ENCODE results near the gene ARID1A. TPM values are rescaled to one million over a fixed set of nuclear protein-coding genes. Genes with fewer than 3 reads are reported as not detected.

The ARID1A gene
- total and polyA plus RNA-seq, 2 experiments from 2014 or later, result 8.2 to 13.4 TPM

DNA sequence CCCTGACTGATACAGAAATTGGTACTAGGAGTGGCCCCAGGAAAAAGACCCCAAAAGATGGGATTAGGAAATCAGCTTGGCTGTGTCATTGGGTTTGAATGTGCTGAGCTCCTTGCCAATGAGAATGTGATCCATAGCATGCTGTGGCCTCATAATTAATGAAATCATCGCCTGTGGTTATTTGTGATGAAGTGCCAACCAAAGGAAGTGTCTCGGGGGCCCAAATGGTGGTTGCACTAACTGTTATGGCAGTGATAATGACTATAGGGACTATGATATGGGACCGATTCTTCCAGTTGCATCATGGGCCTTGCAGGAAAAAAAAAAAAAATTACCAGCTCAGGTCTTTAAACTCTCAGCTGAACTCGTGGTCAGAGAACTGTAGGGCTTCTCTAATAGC is 115.2 kb downstream of the ARID1A start:
- no peaks in the 10 kb centered on the region for H4K20me1 ChIP-seq (ENCODE audit: insufficient read depth)
- no peaks in the 10 kb centered on the region for H3K36me3 ChIP-seq (ENCODE audit: low read depth)
- no peaks in the 10 kb centered on the region for H3F3A ChIP-seq (ENCODE audit: insufficient read depth)
- TF ChIP-seq EZH2phosphoT487 (IDR thresholded peaks at IDR 0.05; ENCODE audit: insufficient read depth, low read depth) (no peak), EZH2 (IDR thresholded peaks at IDR 0.05; ENCODE audit: insufficient read depth, poor library complexity, severe bottlenecking) (no peak)
- in situ Hi-C loops (cut with MboI), result no loop called here
- no peak overlapping the region for H3K4me2 ChIP-seq (ENCODE audit: unreplicated experiment)
- no peak for DNase-seq
- no peaks in the 10 kb centered on the region for H3K27me3 ChIP-seq (replicated peaks; ENCODE audit: insufficient read depth)
- H3K27ac ChIP-seq, result no peak overlapping the region
- 44 to 57% methylated on average over 4 of the region's 4 CpGs for WGBS, 2 experiments (ENCODE audit: low coverage in 1 of 2, low lambda C conversion rate in 2 of 2, missing lambda C conversion rate in 2 of 2)
- H3K9me2 ChIP-seq (ENCODE audit: insufficient read depth), result no peaks in the 10 kb centered on the region
- no peak overlapping the region for H2AFZ ChIP-seq
- H3K9me3 ChIP-seq (ENCODE audit: low read depth), result no peaks in the 10 kb centered on the region
- H3K4me1 ChIP-seq (ENCODE audit: insufficient read depth), result no peaks in the 10 kb centered on the region
- H3K4me3 ChIP-seq, result no peak overlapping the region
- H3K9ac ChIP-seq, result no peak overlapping the region
- H3K79me2 ChIP-seq (ENCODE audit: insufficient read depth), result no peaks in the 10 kb centered on the region

DNA sequence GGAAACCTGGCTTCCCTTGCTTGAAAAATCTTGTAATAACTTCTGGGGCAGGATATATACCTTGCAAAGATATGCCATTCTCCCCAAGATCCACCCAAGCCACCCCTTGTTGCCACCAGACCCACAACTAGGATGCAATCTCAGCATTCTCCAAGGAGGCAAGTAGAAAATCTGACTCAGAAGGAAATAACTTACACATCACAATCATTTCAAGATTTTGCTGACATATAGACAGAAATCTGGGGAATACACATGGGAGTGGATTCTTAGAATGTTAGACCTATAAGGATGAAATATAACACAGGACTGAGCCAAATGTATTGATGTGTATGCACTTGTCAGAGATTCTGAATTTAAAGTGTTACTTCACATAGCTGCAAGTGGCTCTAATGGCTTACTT is 115.9 kb downstream of the ARID1A start:
- no peak for DNase-seq
- Histone ChIP-seq H3K4me1 (ENCODE audit: insufficient read depth) (no peaks in the 10 kb centered on the region), H3K9ac (no peak overlapping the region), H3K4me3 (no peak overlapping the region), H4K20me1 (ENCODE audit: insufficient read depth) (no peaks in the 10 kb centered on the region), H3K27ac (no peak overlapping the region), H3K36me3 (ENCODE audit: low read depth) (no peaks in the 10 kb centered on the region), H2AFZ (no peak overlapping the region), H3K4me2 (ENCODE audit: unreplicated experiment) (no peak overlapping the region), H3K9me2 (ENCODE audit: insufficient read depth) (no peaks in the 10 kb centered on the region), H3K9me3 (ENCODE audit: low read depth) (no peaks in the 10 kb centered on the region), H3K79me2 (ENCODE audit: insufficient read depth) (no peaks in the 10 kb centered on the region), H3K27me3 (replicated peaks; ENCODE audit: insufficient read depth) (no peaks in the 10 kb centered on the region), H3F3A (ENCODE audit: insufficient read depth) (no peaks in the 10 kb centered on the region)
- TF ChIP-seq EZH2 (IDR thresholded peaks at IDR 0.05; ENCODE audit: insufficient read depth, poor library complexity, severe bottlenecking), result no peak
- TF ChIP-seq EZH2phosphoT487 (IDR thresholded peaks at IDR 0.05; ENCODE audit: insufficient read depth, low read depth), result no peak
- in situ Hi-C loops (cut with MboI), result no loop called here

GRCh38 chr1:26814377-26814776 is 118.6 kb downstream of the ARID1A start:
- H4K20me1 ChIP-seq (ENCODE audit: insufficient read depth), result no peaks in the 10 kb centered on the region
- no peaks in the 10 kb centered on the region for H3K79me2 ChIP-seq (ENCODE audit: insufficient read depth)
- no peaks in the 10 kb centered on the region for H3K9me2 ChIP-seq (ENCODE audit: insufficient read depth)
- no peak overlapping the region for H3K9ac ChIP-seq
- no peak overlapping the region for H3K27ac ChIP-seq
- no peak for TF ChIP-seq EZH2 (IDR thresholded peaks at IDR 0.05; ENCODE audit: insufficient read depth, poor library complexity, severe bottlenecking)
- no peak for TF ChIP-seq EZH2phosphoT487 (IDR thresholded peaks at IDR 0.05; ENCODE audit: insufficient read depth, low read depth)
- no peak overlapping the region for H3K4me2 ChIP-seq (ENCODE audit: unreplicated experiment)
- no peak overlapping the region for H2AFZ ChIP-seq
- 94 to 98% methylated on average over 2 of the region's 2 CpGs for WGBS, 2 experiments (ENCODE audit: low coverage in 1 of 2, low lambda C conversion rate in 2 of 2, missing lambda C conversion rate in 2 of 2)
- H3F3A ChIP-seq (ENCODE audit: insufficient read depth), result no peaks in the 10 kb centered on the region
- H3K36me3 ChIP-seq (ENCODE audit: low read depth), result no peaks in the 10 kb centered on the region
- DNase-seq, result no peak
- in situ Hi-C loops (cut with MboI), result no loop called here
- H3K27me3 ChIP-seq (replicated peaks; ENCODE audit: insufficient read depth), result no peaks in the 10 kb centered on the region
- H3K4me1 ChIP-seq (ENCODE audit: insufficient read depth), result no peaks in the 10 kb centered on the region
- no peak overlapping the region for H3K4me3 ChIP-seq
- no peaks in the 10 kb centered on the region for H3K9me3 ChIP-seq (ENCODE audit: low read depth)

DNA sequence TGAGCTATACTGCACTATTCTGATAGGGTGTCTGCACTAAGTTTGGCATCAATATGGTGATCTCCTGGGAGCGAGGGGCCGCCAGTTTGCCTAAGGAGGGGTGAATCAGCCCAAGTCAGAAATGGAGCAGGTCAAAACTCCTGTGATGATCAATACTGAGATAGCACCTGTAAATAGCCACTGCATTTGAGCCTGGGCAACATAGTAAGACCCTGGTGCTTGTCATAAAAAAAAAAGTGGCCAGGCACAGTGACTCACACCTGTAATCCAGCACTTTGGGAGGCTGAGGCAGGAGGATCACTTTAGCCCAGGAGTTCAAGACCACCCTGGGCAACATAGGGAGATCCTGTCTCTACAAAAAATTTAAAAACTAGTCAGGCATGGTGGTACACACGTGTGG is 119.1 kb downstream of the ARID1A start:
- TF ChIP-seq EZH2 (IDR thresholded peaks at IDR 0.05; ENCODE audit: insufficient read depth, poor library complexity, severe bottlenecking), result no peak
- no peak for TF ChIP-seq EZH2phosphoT487 (IDR thresholded peaks at IDR 0.05; ENCODE audit: insufficient read depth, low read depth)
- H2AFZ ChIP-seq, result no peak overlapping the region
- H3K79me2 ChIP-seq (ENCODE audit: insufficient read depth), result no peaks in the 10 kb centered on the region
- no peaks in the 10 kb centered on the region for H3K4me1 ChIP-seq (ENCODE audit: insufficient read depth)
- H3F3A ChIP-seq (ENCODE audit: insufficient read depth), result no peaks in the 10 kb centered on the region
- 64 to 66% methylated on average over 3 of the region's 3 CpGs for WGBS, 2 experiments (ENCODE audit: low coverage in 1 of 2, low lambda C conversion rate in 2 of 2, missing lambda C conversion rate in 2 of 2)
- no peak overlapping the region for H3K4me3 ChIP-seq
- no peak overlapping the region for H3K27ac ChIP-seq
- no peak overlapping the region for H3K4me2 ChIP-seq (ENCODE audit: unreplicated experiment)
- H3K27me3 ChIP-seq (replicated peaks; ENCODE audit: insufficient read depth), result no peaks in the 10 kb centered on the region
- H3K9me2 ChIP-seq (ENCODE audit: insufficient read depth), result no peaks in the 10 kb centered on the region
- DNase-seq, result no peak
- in situ Hi-C loops (cut with MboI), result no loop called here
- no peak overlapping the region for H3K9ac ChIP-seq
- no peaks in the 10 kb centered on the region for H3K9me3 ChIP-seq (ENCODE audit: low read depth)
- no peaks in the 10 kb centered on the region for H4K20me1 ChIP-seq (ENCODE audit: insufficient read depth)
- no peaks in the 10 kb centered on the region for H3K36me3 ChIP-seq (ENCODE audit: low read depth)

DNA sequence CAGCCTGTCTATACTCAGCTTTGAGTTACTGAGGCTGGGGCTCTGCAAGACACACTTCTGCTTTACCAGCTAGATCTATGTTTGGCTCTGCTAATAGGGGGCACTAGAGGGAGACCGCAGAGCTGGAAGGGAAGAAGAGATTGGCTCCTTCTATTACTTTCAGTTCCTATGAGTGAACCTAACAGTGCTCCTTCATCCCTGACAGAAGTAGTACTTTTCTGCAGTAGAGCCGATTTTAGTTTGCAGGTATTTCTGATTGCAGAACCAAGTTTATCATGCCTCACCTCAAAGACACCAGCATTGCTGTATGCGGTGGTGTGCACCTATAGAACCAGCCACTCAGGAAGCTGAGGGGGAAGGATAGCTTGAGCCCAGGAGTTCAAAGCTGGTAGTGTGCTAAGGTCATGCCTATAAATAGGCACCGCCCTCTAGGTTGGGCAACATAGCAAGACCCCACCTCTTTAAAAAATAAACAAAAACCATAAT is 125.0 kb downstream of the ARID1A start:
- no peak for TF ChIP-seq EZH2 (IDR thresholded peaks at IDR 0.05; ENCODE audit: insufficient read depth, poor library complexity, severe bottlenecking)
- TF ChIP-seq EZH2phosphoT487 (IDR thresholded peaks at IDR 0.05; ENCODE audit: insufficient read depth, low read depth), result no peak
- Histone ChIP-seq H3K9me2 (ENCODE audit: insufficient read depth) (no peaks in the 10 kb centered on the region), H3K36me3 (ENCODE audit: low read depth) (no peaks in the 10 kb centered on the region), H3K79me2 (ENCODE audit: insufficient read depth) (no peaks in the 10 kb centered on the region), H3F3A (ENCODE audit: insufficient read depth) (peaks cover 13% of the 10 kb centered on the region), H3K27ac (no peak overlapping the region), H4K20me1 (ENCODE audit: insufficient read depth) (no peaks in the 10 kb centered on the region), H3K4me2 (ENCODE audit: unreplicated experiment) (no peak overlapping the region), H2AFZ (no peak overlapping the region), H3K9me3 (ENCODE audit: low read depth) (no peaks in the 10 kb centered on the region), H3K4me1 (ENCODE audit: insufficient read depth) (peaks cover 3% of the 10 kb centered on the region; the same call in 1 of the 2 replicates), H3K27me3 (replicated peaks; ENCODE audit: insufficient read depth) (no peaks in the 10 kb centered on the region), H3K9ac (no peak overlapping the region), H3K4me3 (no peak overlapping the region)
- 95 to 96% methylated on average over 4 of the region's 4 CpGs for WGBS, 2 experiments (ENCODE audit: low coverage in 1 of 2, low lambda C conversion rate in 2 of 2, missing lambda C conversion rate in 2 of 2)
- DNase-seq, result no peak
- in situ Hi-C loops (cut with MboI), result no loop called here
